Activated CD4-positive, alpha-beta T cell treated with anti-CD3 and anti-CD28 coated beads for 36 hours (primary cell): Measurements from ENCODE around the gene SMYD3. TPM values are rescaled to one million over a fixed set of nuclear protein-coding genes. Genes with fewer than 3 reads are reported as not detected.
A peak's percentile ranks its signal among the peaks of the same experiment; 100 is the strongest.

Experiments
- ATAC-seq: fragments of 200-7000 bp; cut with Tn5 transposase; one replicate; pipeline ENCODE4 v1.10.0; 2021; ENCODE audit warnings: mild to moderate bottlenecking, moderate library complexity
- CTCF ChIA-PET: fragments of 350-600 bp; sonication (Branson Sonifier 250); formaldehyde crosslinking; loops from one replicate; lab custom pipeline; 2021; ENCODE audit warnings: antibody characterized with exemption; lab: Charles Lee
- POLR2A ChIA-PET: fragments of 350-600 bp; sonication (Branson Sonifier 250); formaldehyde crosslinking; loops from one replicate; lab custom pipeline; 2021; ENCODE audit warnings: antibody characterized with exemption, inconsistent platforms; lab: Charles Lee
- DNase-seq: peaks from one replicate; pipeline ENCODE4 v3.0.0-alpha.2; 2020
- H3K27ac Mint-ChIP-seq: one replicate; pipeline ENCODE4 v1.8.0; 2021; ENCODE audit warnings: mixed read lengths
- H3K27me3 Mint-ChIP-seq: one replicate; pipeline ENCODE4 v1.8.0; 2021; ENCODE audit warnings: mixed read lengths
- H3K36me3 Mint-ChIP-seq: one replicate; pipeline ENCODE4 v1.8.0; 2021; ENCODE audit warnings: low read depth, mixed read lengths
- H3K4me1 Mint-ChIP-seq: one replicate; pipeline ENCODE4 v1.8.0; 2021; ENCODE audit warnings: mixed read lengths
- H3K4me3 Mint-ChIP-seq: one replicate; pipeline ENCODE4 v1.8.0; 2021; ENCODE audit warnings: mild to moderate bottlenecking, moderate library complexity, mixed read lengths
- H3K9me3 Mint-ChIP-seq: one replicate; pipeline ENCODE4 v1.8.0; 2021; ENCODE audit warnings: low read depth, mixed read lengths
- intact Hi-C, 2 experiments: fragments of 100-400 bp; cut with DNase I in 1 of 2; cut with micrococcal nuclease in 1 of 2; formaldehyde crosslinking; loops; one replicate each; pipeline versions ENCODE4 v1.14.2 to v1.15.1; 2022 to 2024; cut with DNase I, micrococcal nuclease
- total RNA-seq, 2 experiments: library from RNA; stranded (reverse); gene quantifications; one replicate each; pipeline ENCODE4 v1.2.3, GENCODE V29; 2021

SMYD3 gene
- total RNA-seq, 2 experiments from 2014 or later: 17.2 to 18.4 TPM

DNA sequence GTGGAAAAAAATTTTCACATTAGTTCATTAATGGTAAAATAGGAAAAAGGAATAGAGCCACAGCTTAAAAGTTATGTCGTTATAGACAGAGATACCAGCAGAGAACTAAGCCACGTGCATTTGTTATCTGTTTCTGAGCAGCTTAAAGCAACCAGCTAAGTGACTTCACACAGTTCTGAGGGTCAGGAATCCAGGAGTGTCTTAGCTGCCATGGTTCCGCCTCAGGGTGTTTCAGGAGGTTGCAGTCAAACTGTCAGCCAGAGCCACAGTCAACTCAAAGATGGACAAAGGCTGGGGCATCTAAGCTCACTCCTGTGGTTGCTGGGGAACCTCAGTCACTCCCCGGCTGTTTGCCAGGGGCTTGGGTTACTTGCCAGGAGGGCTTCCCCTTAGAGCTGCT is 515.8 kb downstream of the SMYD3 start:
- no peak for ATAC-seq
- no peaks in the 10 kb centered on the region for H3K9me3 Mint-ChIP-seq
- ChIA-PET CTCF (no interaction called here), POLR2A (no interaction called here)
- no peak overlapping the region for H3K27ac Mint-ChIP-seq
- no peaks in the 10 kb centered on the region for H3K27me3 Mint-ChIP-seq
- H3K4me3 Mint-ChIP-seq: no peak overlapping the region
- H3K4me1 Mint-ChIP-seq: no peaks in the 10 kb centered on the region
- H3K36me3 Mint-ChIP-seq: peaks cover 2% of the 10 kb centered on the region
- intact Hi-C loops: no loop called here
- no peak for DNase-seq

- Mint-ChIP-seq H3K27ac (no peak overlapping the region), H3K36me3 (peaks cover 2% of the 10 kb centered on the region), H3K9me3 (no peaks in the 10 kb centered on the region), H3K27me3 (no peaks in the 10 kb centered on the region), H3K4me3 (no peak overlapping the region), H3K4me1 (no peaks in the 10 kb centered on the region)
- ATAC-seq (no peak), DNase-seq (no peak)
- CTCF ChIA-PET: no interaction called here
- POLR2A ChIA-PET: no interaction called here
- intact Hi-C loops: no loop called here
Measured at GRCh38 chr1:245990315-245991022, 516.6 kb downstream of the SMYD3 start.

- no peak for ATAC-seq
- intact Hi-C loops: no loop called here
Measured at GRCh38 chr1:245988393-245989078, 518.5 kb downstream of the SMYD3 start.

DNA sequence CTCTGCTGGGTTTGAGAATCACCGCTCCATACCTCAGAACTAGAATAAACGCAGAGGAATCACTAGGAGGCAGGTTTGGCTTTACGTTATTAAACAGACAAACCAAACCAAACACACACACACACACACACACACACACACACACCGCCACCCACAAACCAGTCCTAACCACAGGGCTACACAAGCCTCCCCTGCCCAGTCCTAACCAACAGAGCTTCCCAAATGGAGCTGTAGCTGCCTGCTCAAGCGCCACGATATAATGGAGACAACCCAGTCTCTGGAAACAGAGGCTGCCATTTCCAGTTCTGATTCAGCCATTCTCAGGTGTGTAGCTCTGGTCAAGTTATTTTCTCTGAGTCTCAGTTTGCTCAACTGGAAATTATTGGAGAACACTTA is 519.1 kb downstream of the SMYD3 start:
- no peaks in the 10 kb centered on the region for H3K9me3 Mint-ChIP-seq
- ATAC-seq (no peak), DNase-seq (no peak)
- CTCF ChIA-PET: no interaction called here
- H3K27me3 Mint-ChIP-seq: no peaks in the 10 kb centered on the region
- H3K36me3 Mint-ChIP-seq: no peaks in the 10 kb centered on the region
- intact Hi-C loops: no loop called here
- POLR2A ChIA-PET: no interaction called here
- no peak overlapping the region for H3K4me3 Mint-ChIP-seq
- H3K27ac Mint-ChIP-seq: no peak overlapping the region
- H3K4me1 Mint-ChIP-seq: peaks cover 6% of the 10 kb centered on the region

More at GRCh38 chr1:245988393-245989078, 518.5 kb downstream of the SMYD3 start:
- CTCF ChIA-PET: no interaction called here
- no peaks in the 10 kb centered on the region for H3K27me3 Mint-ChIP-seq
- peaks cover 6% of the 10 kb centered on the region for H3K4me1 Mint-ChIP-seq
- peaks cover 1% of the 10 kb centered on the region for H3K36me3 Mint-ChIP-seq
- POLR2A ChIA-PET: no interaction called here
- H3K9me3 Mint-ChIP-seq: no peaks in the 10 kb centered on the region
- H3K4me3 Mint-ChIP-seq: no peak overlapping the region
- DNase-seq: no peak
- H3K27ac Mint-ChIP-seq: no peak overlapping the region

GRCh38 chr1:245987577-245987976 is 519.5 kb downstream of the SMYD3 start:
- Mint-ChIP-seq H3K4me3 (no peak overlapping the region), H3K4me1 (peaks cover 6% of the 10 kb centered on the region), H3K27ac (no peak overlapping the region), H3K27me3 (no peaks in the 10 kb centered on the region), H3K36me3 (no peaks in the 10 kb centered on the region), H3K9me3 (no peaks in the 10 kb centered on the region)
- POLR2A ChIA-PET: no interaction called here
- CTCF ChIA-PET: no interaction called here
- DNase-seq (no peak), ATAC-seq (no peak)
- intact Hi-C loops: no loop called here

GRCh38 chr1:245987219-245987545 is 519.9 kb downstream of the SMYD3 start:
- POLR2A ChIA-PET: no interaction called here
- Mint-ChIP-seq H3K36me3 (no peaks in the 10 kb centered on the region), H3K27me3 (no peaks in the 10 kb centered on the region), H3K4me1 (peaks cover 6% of the 10 kb centered on the region), H3K4me3 (no peak overlapping the region), H3K9me3 (no peaks in the 10 kb centered on the region), H3K27ac (no peak overlapping the region)
- intact Hi-C loops: no loop called here
- no peak for DNase-seq
- no peak for ATAC-seq
- CTCF ChIA-PET: no interaction called here

GRCh38 chr1:245986404-245987218 is 520.5 kb downstream of the SMYD3 start:
- ChIA-PET POLR2A (no interaction called here), CTCF (interaction anchor here (0.5 kb wide), 1 partner anchor 576 kb away, joined by 3 read pairs; no protein-coding TSS in a partner anchor)
- Mint-ChIP-seq H3K9me3 (no peaks in the 10 kb centered on the region), H3K4me1 (peaks cover 6% of the 10 kb centered on the region), H3K27ac (no peak overlapping the region), H3K36me3 (no peaks in the 10 kb centered on the region), H3K4me3 (no peak overlapping the region), H3K27me3 (no peaks in the 10 kb centered on the region)
- intact Hi-C loops: no loop called here
- DNase-seq: no peak
- no peak for ATAC-seq

GRCh38 chr1:245984390-245985155 is 522.5 kb downstream of the SMYD3 start:
- no peaks in the 10 kb centered on the region for H3K9me3 Mint-ChIP-seq
- no peaks in the 10 kb centered on the region for H3K27me3 Mint-ChIP-seq
- no peak overlapping the region for H3K4me3 Mint-ChIP-seq
- H3K36me3 Mint-ChIP-seq: no peaks in the 10 kb centered on the region
- ChIA-PET POLR2A (no interaction called here), CTCF (no interaction called here)
- peaks cover 6% of the 10 kb centered on the region for H3K4me1 Mint-ChIP-seq
- DNase-seq: no peak
- intact Hi-C loops: no loop called here
- no peak overlapping the region for H3K27ac Mint-ChIP-seq
- ATAC-seq: peak; percentile 36

DNA sequence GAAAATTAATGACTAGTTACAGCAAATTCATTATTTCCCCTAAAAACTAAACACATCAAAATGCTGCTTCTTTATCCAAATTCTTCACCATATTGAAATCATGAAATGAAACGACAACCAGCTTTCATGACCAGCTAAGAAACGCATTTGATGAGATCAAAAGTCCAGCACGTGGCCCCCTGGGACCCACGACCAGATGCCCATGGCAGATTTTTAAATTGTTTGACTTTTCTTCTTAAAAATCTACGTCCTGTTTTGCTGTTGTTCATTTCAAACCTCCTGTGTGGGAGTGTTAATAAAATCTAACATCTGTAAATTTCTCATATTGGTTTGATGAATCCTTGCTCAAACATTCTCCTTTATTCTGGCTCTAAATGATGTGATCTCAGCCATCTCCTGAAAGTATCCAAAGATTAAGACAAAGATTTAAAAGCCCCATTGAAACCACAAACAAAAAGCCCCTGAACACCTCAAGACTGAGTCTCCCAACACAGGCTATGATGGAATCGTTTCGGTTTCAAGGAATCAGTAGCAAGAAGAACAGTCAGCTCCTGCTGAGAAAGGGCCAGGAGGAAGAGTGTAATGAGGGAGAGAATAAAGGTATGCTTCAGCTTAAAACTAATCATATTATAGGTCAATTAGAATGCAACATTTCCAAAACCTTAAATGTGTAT is 523.6 kb downstream of the SMYD3 start:
- Mint-ChIP-seq H3K9me3 (no peaks in the 10 kb centered on the region), H3K4me1 (peaks cover 8% of the 10 kb centered on the region), H3K27ac (no peak overlapping the region), H3K4me3 (no peak overlapping the region), H3K36me3 (no peaks in the 10 kb centered on the region), H3K27me3 (no peaks in the 10 kb centered on the region)
- intact Hi-C loops: no loop called here
- CTCF ChIA-PET: interaction anchor here (0.5 kb wide), 1 partner anchor 524 kb away, joined by 6 read pairs; no protein-coding TSS in a partner anchor
- DNase-seq (no peak), ATAC-seq (no peak)
- POLR2A ChIA-PET: no interaction called here

DNA sequence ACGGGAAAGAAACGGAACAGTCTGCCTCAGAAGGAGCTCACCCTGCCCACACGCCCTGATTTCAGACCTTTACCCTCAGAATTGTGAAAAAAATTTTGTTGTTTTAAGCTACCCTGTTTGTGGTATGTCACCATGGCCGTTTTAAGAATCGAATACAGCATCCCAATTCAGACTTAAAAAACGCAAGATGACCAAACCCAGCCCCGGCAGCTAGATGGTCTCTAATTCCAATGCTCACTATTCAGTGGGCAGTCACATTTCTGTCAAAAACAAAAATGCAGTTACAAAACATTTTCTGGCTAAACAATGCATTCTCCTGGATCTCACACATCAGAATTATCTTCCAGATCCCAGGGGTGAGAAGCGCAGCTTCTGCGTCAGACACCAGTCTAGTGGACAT is 527.5 kb downstream of the SMYD3 start:
- Mint-ChIP-seq H3K27ac (no peak overlapping the region), H3K4me3 (no peak overlapping the region), H3K36me3 (no peaks in the 10 kb centered on the region), H3K27me3 (no peaks in the 10 kb centered on the region), H3K9me3 (no peaks in the 10 kb centered on the region), H3K4me1 (peaks cover 3% of the 10 kb centered on the region)
- ATAC-seq (no peak), DNase-seq (no peak)
- CTCF ChIA-PET: no interaction called here
- intact Hi-C loops: no loop called here
- POLR2A ChIA-PET: no interaction called here

DNA sequence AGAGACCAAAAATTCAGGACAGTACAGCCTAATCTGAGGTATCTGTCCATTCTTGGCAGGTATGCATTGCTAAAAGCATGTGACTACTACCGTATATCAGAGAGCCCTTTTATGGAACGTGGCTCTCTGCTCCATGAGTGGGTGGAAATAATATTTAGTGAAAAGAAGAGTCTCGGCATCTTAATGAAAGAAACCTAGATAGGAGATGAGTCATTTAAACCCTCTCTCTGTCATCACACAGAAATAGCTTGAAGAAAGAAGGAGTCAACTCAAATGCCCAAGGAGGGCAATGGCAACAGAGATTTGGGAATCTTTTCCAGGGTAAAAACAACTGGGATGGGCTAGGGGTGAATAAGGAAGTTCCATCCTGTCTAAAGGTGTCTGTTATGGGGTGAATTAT is 528.2 kb downstream of the SMYD3 start:
- no peak overlapping the region for H3K27ac Mint-ChIP-seq
- H3K27me3 Mint-ChIP-seq: no peaks in the 10 kb centered on the region
- ATAC-seq (peak; percentile 6), DNase-seq (no peak)
- ChIA-PET CTCF (interaction anchor here (0.7 kb wide), 1 partner anchor 34 kb away, joined by 3 read pairs; no protein-coding TSS in a partner anchor), POLR2A (no interaction called here)
- no peaks in the 10 kb centered on the region for H3K36me3 Mint-ChIP-seq
- H3K9me3 Mint-ChIP-seq: no peaks in the 10 kb centered on the region
- H3K4me3 Mint-ChIP-seq: no peak overlapping the region
- intact Hi-C loops: no loop called here
- peaks cover 2% of the 10 kb centered on the region for H3K4me1 Mint-ChIP-seq
